Tibial artery (tissue), 4 donors: ENCODE data around the gene ZNF428.

Source experiments
- DNase-seq, 2 donors: peaks; one replicate each; pipeline ENCODE4 v3.0.0-alpha.2; 2019
- H3K27ac ChIP-seq, 2 donors: fragments of 200-600 bp; sonication (generic) in 1 of 2; 1 replicate in 1 of 2; 2 replicates in 1 of 2; pipeline ENCODE4 v1.5.1; 2018 to 2019; ENCODE audit warnings: mild to moderate bottlenecking in 1 of 2
- H3K27me3 ChIP-seq, 2 donors: fragments of 200-600 bp; sonication (generic) in 1 of 2; one replicate each; pipeline versions ENCODE4 v1.5.1 to v1.6.0; 2016 to 2019
- H3K36me3 ChIP-seq, 3 donors: fragments of 200-600 bp; sonication (generic) in 2 of 3; one replicate each; pipeline ENCODE4 v1.5.1; 2016 to 2019; ENCODE audit warnings: mild to moderate bottlenecking in 2 of 3
- H3K4me1 ChIP-seq, 4 donors: fragments of 200-600 bp; sonication (generic) in 2 of 4; 1 replicate in 3 of 4; 2 replicates in 1 of 4; pipeline ENCODE4 v1.5.1; 2016 to 2019
- H3K4me3 ChIP-seq, 2 donors: fragments of 200-600 bp; sonication (generic) in 1 of 2; 1 replicate in 1 of 2; 2 replicates in 1 of 2; pipeline ENCODE4 v1.5.1; 2018 to 2019; ENCODE audit warnings: mild to moderate bottlenecking in 2 of 2
- H3K9me3 ChIP-seq, 3 donors: fragments of 200-600 bp; sonication (generic) in 1 of 3; one replicate each; pipeline ENCODE4 v1.5.1; 2016 to 2019
- intact Hi-C: fragments of 100-400 bp; cut with DNase I; formaldehyde crosslinking; loops from one replicate; pipeline ENCODE4 v1.15.0; 2023; ENCODE audit warnings: low total_unique reads
- TF ChIP-seq, protein P1 (sequence below), 2 experiments: fragments of 200-600 bp in 1 of 2; fragments of 450-650 bp in 1 of 2; IDR thresholded peaks; one replicate each; pipeline ENCODE4 v1.5.1; 2017 to 2019; ENCODE audit warnings: antibody characterized with exemption in 2 of 2, mild to moderate bottlenecking in 1 of 2, moderate library complexity in 1 of 2

The ZNF428 gene

DNA sequence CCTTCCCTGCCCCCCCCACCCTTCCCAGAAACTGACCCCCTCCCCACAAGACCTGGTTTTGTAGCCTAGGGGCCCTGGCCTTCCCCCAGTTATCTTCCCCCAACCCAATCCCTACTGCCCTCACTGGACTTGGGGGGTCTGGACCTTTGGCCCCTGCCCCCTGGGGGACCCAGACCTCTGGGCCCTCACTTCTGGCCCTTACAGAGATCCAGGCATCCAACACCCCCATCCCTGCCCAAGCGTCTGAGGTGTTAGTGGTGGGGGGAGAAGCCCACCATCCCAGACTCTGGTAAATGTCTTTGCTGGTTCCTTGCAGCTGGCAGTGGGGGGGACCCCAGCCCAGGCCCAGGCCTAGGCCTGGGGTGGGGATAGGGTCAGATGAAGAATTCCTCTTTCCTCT lies 3.5 kb upstream of the ZNF428 start:
- intact Hi-C loops: no loop called here
- TF ChIP-seq, protein P1, sequence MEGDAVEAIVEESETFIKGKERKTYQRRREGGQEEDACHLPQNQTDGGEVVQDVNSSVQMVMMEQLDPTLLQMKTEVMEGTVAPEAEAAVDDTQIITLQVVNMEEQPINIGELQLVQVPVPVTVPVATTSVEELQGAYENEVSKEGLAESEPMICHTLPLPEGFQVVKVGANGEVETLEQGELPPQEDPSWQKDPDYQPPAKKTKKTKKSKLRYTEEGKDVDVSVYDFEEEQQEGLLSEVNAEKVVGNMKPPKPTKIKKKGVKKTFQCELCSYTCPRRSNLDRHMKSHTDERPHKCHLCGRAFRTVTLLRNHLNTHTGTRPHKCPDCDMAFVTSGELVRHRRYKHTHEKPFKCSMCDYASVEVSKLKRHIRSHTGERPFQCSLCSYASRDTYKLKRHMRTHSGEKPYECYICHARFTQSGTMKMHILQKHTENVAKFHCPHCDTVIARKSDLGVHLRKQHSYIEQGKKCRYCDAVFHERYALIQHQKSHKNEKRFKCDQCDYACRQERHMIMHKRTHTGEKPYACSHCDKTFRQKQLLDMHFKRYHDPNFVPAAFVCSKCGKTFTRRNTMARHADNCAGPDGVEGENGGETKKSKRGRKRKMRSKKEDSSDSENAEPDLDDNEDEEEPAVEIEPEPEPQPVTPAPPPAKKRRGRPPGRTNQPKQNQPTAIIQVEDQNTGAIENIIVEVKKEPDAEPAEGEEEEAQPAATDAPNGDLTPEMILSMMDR (IDR thresholded peaks at IDR 0.05): no peak

DNA sequence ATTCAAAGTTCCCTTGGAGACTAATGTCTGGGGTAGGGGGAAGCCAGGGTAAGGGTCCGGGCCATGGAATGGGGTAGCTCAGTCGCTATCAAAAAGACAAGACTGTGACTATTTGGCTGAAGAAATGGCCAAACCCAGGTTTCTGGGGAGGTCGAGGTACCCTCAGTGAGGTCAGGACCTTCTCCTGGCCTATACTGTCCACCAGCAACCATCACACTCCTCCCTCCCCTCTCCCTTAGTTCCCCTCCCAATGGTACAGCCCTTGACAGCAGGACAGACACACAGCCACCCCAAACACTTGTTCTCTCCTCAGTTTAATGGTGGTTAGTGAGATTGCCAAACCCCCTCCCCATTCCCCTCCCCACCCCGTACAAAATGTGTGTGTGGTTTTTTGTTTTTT lies 2.6 kb upstream of the ZNF428 start:
- Histone ChIP-seq H3K9me3 (no peaks in the 10 kb centered on the region), H3K4me3 (no peak overlapping the region), H3K27me3 (peaks cover 0 to 10% of the 10 kb centered on the region in 2 donors), H3K27ac (no peak overlapping the region), H3K36me3 (no peaks in the 10 kb centered on the region), H3K4me1 (peaks cover 0 to 16% (median 5%) of the 10 kb centered on the region in 4 donors)
- no peak for DNase-seq
- TF ChIP-seq, protein P1 (IDR thresholded peaks at IDR 0.05): no peak
- intact Hi-C loops: no loop called here

More for the DNA sequence above, 3.5 kb upstream of the ZNF428 start:
- Histone ChIP-seq H3K27ac (no peak overlapping the region), H3K4me3 (no peak overlapping the region), H3K9me3 (no peaks in the 10 kb centered on the region), H3K4me1 (peaks cover 0 to 16% (median 5%) of the 10 kb centered on the region in 4 donors), H3K36me3 (no peaks in the 10 kb centered on the region), H3K27me3 (peaks cover 0 to 10% of the 10 kb centered on the region in 2 donors)
- DNase-seq: no peak

DNA sequence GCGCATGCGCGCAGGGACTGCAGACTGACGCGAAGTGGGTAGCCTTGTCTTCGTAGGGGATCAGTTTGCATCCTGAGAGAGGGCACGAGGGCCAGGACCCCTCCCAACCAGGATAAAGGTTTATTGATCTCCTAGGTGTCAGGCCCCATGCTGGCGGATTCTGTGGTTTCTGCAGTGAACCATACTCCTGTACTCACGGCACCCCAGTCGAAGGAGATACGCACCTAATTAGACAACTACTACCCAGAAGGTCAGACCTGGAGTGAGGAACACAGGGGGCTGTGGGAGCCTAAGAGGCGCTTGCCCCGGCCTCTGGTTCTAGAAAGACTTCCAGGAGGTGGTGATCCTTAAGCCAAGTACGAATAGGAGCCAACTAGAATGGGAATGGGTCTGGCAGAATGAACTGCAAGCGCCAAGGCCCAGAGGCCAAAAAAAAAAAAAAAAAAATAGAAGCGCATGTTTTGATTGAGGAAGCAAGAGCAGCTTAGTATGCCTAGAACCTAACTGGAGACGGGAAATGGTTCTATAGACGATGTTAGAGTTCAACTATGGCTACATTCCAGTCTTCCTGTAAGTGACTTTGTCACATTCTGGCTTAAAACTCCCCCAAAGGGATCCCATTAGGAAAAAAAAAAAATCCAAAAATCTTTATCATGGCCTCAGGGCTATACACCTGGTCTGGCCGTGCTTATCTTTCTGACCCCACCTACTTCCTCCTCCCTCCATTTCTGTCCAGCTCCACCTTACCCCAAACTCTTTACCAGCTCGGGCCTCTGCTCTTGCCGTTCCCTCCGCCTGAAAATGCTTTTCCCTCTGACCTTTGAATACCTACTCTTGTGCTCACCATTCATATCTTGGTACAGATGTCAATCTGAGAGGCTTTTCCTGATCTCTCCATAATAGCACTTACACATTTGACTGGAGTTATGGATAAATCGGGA lies 902 bp upstream of the ZNF428 start:
- Histone ChIP-seq H3K4me3 (peak overlapping the region; percentile 70 to 75), H3K9me3 (no peaks in the 10 kb centered on the region), H3K27ac (peak overlapping the region; percentile 90), H3K36me3 (no peaks in the 10 kb centered on the region), H3K4me1 (peaks cover 0 to 16% (median 5%) of the 10 kb centered on the region in 4 donors), H3K27me3 (peaks cover 0 to 3% of the 10 kb centered on the region in 2 donors)
- TF ChIP-seq, protein P1 (IDR thresholded peaks at IDR 0.05): no peak
- DNase-seq: no peak
- intact Hi-C loops: no loop called here

DNA sequence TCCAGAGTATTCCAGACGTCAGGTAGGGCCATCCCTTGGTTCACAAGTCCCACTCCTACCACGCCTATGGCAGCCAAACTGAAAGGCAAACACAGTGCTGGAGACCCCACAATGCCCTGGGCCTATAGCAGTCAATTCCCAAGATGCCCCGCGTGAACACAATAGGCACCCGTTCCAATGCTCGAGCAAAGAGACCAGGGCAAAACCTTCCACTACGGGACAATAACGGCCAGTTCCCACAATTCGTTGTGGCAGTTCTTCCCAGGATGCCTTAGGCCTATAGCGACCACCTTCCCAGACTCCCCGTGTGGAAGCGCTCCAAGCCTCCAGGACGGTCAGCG lies 538 bp downstream of the ZNF428 start:
- intact Hi-C loops: no loop called here
- H3K36me3 ChIP-seq: peaks cover 2 to 6% (median 6%) of the 10 kb centered on the region in 3 donors
- peak overlapping the region; percentile 70 to 75 for H3K4me3 ChIP-seq
- no peaks in the 10 kb centered on the region for H3K9me3 ChIP-seq
- H3K27ac ChIP-seq: peak overlapping the region; percentile 90
- H3K27me3 ChIP-seq: no peaks in the 10 kb centered on the region
- peaks cover 0 to 16% (median 5%) of the 10 kb centered on the region in 4 donors for H3K4me1 ChIP-seq
- DNase-seq: peak in 1 of 2 donors; percentile 26
- TF ChIP-seq, protein P1 (IDR thresholded peaks at IDR 0.05): no peak

DNA sequence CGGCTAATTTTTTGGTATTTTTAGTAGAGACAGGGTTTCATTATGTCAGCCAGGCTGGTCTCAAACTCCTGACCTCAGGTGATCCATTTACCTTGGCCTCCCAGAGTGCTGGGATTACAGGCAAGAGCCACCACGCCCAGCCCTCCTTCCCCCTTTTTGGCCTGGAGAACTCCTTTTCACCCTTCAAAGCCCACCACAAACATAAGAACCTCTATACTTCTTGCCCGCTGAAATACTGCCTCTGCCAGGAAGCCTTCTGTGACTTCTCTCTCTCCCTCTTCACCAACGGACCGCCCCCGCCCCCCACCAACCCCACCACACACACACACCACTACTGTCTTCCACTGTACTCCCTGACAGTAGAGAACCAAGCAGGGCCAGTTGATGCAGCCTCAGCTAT lies 2.5 kb downstream of the ZNF428 start:
- TF ChIP-seq, protein P1 (IDR thresholded peaks at IDR 0.05): no peak
- Histone ChIP-seq H3K4me3 (no peak overlapping the region), H3K9me3 (no peaks in the 10 kb centered on the region), H3K27ac (no peak overlapping the region), H3K36me3 (peaks cover 18 to 26% (median 25%) of the 10 kb centered on the region in 3 donors), H3K27me3 (no peaks in the 10 kb centered on the region), H3K4me1 (peaks cover 0 to 16% (median 5%) of the 10 kb centered on the region in 4 donors)
- no peak for DNase-seq
- intact Hi-C loops: no loop called here
